CD4-positive, CD25-positive, alpha-beta regulatory T cell (primary cell): ENCODE measurements around the gene IKZF5. TPM values are rescaled to one million over a fixed set of nuclear protein-coding genes. Genes with fewer than 3 reads are reported as not detected.

Source experiments
- ATAC-seq, 2 donors: fragments of 150-1000 bp; cut with Tn5 transposase; one replicate each; pipeline ENCODE4 v1.10.0; 2021; ENCODE audit warnings: low read depth in 2 of 2, moderate number of reproducible peaks in 2 of 2, moderate library complexity in 1 of 2
- DNase-seq, 3 donors: peaks; one replicate each; pipeline versions ENCODE4 v3.0.0 to v3.0.0-alpha.2; 2012 to 2022; ENCODE audit warnings: mixed read lengths in 1 of 3
- H3K27ac ChIP-seq: one replicate; pipeline ENCODE4 v1.7.0; 2013; ENCODE audit warnings: mild to moderate bottlenecking, low read length; ENCODE audit not compliant: insufficient read depth, poor library complexity, severe bottlenecking
- H3K27me3 ChIP-seq: one replicate; pipeline ENCODE4 v1.7.0; 2013; ENCODE audit warnings: low read length; ENCODE audit not compliant: control insufficient read depth, insufficient read depth
- H3K36me3 ChIP-seq: one replicate; pipeline ENCODE4 v1.7.0; 2013; ENCODE audit warnings: mild to moderate bottlenecking, low read length, moderate library complexity; ENCODE audit not compliant: control insufficient read depth, insufficient read depth
- H3K4me1 ChIP-seq: 2 replicates; pipeline ENCODE4 v1.7.0; 2013; ENCODE audit warnings: mild to moderate bottlenecking, low read length; ENCODE audit not compliant: insufficient read depth, control insufficient read depth, poor library complexity, severe bottlenecking
- H3K4me3 ChIP-seq: one replicate; pipeline ENCODE4 v1.7.0; 2013; ENCODE audit warnings: low read depth, mild to moderate bottlenecking, low read length, moderate library complexity
- H3K9me3 ChIP-seq, 2 experiments: 1 replicate in 1 of 2; 2 replicates in 1 of 2; pipeline ENCODE4 v1.7.0; 2013; ENCODE audit warnings: low read length in 2 of 2, mild to moderate bottlenecking in 1 of 2, moderate library complexity in 1 of 2; ENCODE audit not compliant: control insufficient read depth in 2 of 2
- H3K27ac Mint-ChIP-seq, 3 donors: one replicate each; pipeline ENCODE4 v1.8.0; 2020 to 2022; ENCODE audit warnings: mild to moderate bottlenecking in 3 of 3, mixed read lengths in 3 of 3, moderate library complexity in 2 of 3
- H3K27me3 Mint-ChIP-seq: one replicate; pipeline ENCODE4 v1.8.0; 2022; ENCODE audit warnings: mild to moderate bottlenecking, mixed read lengths
- H3K36me3 Mint-ChIP-seq: one replicate; pipeline ENCODE4 v1.8.0; 2020; ENCODE audit warnings: mixed read lengths
- H3K4me1 Mint-ChIP-seq, 4 donors: one replicate each; pipeline ENCODE4 v1.8.0; 2020 to 2022; ENCODE audit warnings: mixed read lengths in 4 of 4, mild to moderate bottlenecking in 1 of 4
- H3K4me3 Mint-ChIP-seq, 4 donors: one replicate each; pipeline ENCODE4 v1.8.0; 2020 to 2022; ENCODE audit warnings: mild to moderate bottlenecking in 4 of 4, mixed read lengths in 4 of 4, moderate library complexity in 3 of 4
- H3K9me3 Mint-ChIP-seq, 7 donors: one replicate each; pipeline ENCODE4 v1.8.0; 2020 to 2022; ENCODE audit warnings: mixed read lengths in 7 of 7, mild to moderate bottlenecking in 3 of 7, moderate library complexity in 2 of 7
- polyA plus RNA-seq, 4 donors: library from polyadenylated mRNA; unstranded; fragments of 300-500 nt; fragmentation: Illumina TruSeq; gene quantifications; one replicate each; pipeline ENCODE4 v1.2.3, GENCODE V29; 2021
- total RNA-seq: library from RNA; stranded (reverse); gene quantifications from one replicate; pipeline ENCODE4 v1.2.3, GENCODE V29; 2022

IKZF5 gene, protein sequence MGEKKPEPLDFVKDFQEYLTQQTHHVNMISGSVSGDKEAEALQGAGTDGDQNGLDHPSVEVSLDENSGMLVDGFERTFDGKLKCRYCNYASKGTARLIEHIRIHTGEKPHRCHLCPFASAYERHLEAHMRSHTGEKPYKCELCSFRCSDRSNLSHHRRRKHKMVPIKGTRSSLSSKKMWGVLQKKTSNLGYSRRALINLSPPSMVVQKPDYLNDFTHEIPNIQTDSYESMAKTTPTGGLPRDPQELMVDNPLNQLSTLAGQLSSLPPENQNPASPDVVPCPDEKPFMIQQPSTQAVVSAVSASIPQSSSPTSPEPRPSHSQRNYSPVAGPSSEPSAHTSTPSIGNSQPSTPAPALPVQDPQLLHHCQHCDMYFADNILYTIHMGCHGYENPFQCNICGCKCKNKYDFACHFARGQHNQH
- total RNA-seq (50.2 TPM), polyA plus RNA-seq (10 to 100 TPM; 15.4 to 27.6 (median 17.3) TPM)

- Histone ChIP-seq H3K4me3 (peak within 1 kb of the TSS; percentile 92), H3K27ac (peak within 1 kb of the TSS; percentile 96), H3K9me3 (no peaks in the 10 kb centered on the region), H3K36me3 (peaks cover 6% of the 10 kb centered on the region), H3K27me3 (no peaks in the 10 kb centered on the region), H3K4me1 (peaks cover 56% of the 10 kb centered on the region)
- Mint-ChIP-seq H3K4me1 (peaks cover 20 to 72% (median 48%) of the 10 kb centered on the region in 4 donors), H3K9me3 (no peaks in the 10 kb centered on the region), H3K27me3 (peaks cover 4% of the 10 kb centered on the region), H3K36me3 (peaks cover 16% of the 10 kb centered on the region), H3K27ac (peak within 1 kb of the TSS; percentile 98 to 100 (median 99)), H3K4me3 (peak within 1 kb of the TSS; percentile 93 to 99 (median 96))
- ATAC-seq (peak; percentile 90 to 92), DNase-seq (peak; percentile 97 to 99 (median 97))
Observed at GRCh38 chr10:123008355-123009104, at the start of gene IKZF5, which contains the start of gene ACADSB. Gene IKZF5, minus strand, starts transcription at chr10:123008795. Its CDS starts 10,170 bp downstream, at chr10:122998625. Gene ACADSB, plus strand, starts transcription at chr10:123009006. Its CDS starts 24 bp downstream, at chr10:123009030.

GRCh38 chr10:123057968-123058367 is 49.4 kb upstream of the IKZF5 start:
- H3K36me3 Mint-ChIP-seq = peaks cover 24% of the 10 kb centered on the region
- no peaks in the 10 kb centered on the region for H3K27me3 Mint-ChIP-seq
- H3K27me3 ChIP-seq = no peaks in the 10 kb centered on the region
- no peak for ATAC-seq
- H3K36me3 ChIP-seq = peaks cover 9% of the 10 kb centered on the region
- H3K9me3 ChIP-seq = no peaks in the 10 kb centered on the region
- no peak overlapping the region for H3K27ac Mint-ChIP-seq
- no peak overlapping the region for H3K27ac ChIP-seq
- no peaks in the 10 kb centered on the region for H3K4me1 Mint-ChIP-seq
- no peak for DNase-seq
- no peak overlapping the region for H3K4me3 Mint-ChIP-seq
- no peak overlapping the region for H3K4me3 ChIP-seq
- H3K9me3 Mint-ChIP-seq = peaks cover 0 to 2% (median 0%) of the 10 kb centered on the region in 7 donors
- H3K4me1 ChIP-seq = no peaks in the 10 kb centered on the region

GRCh38 chr10:123045961-123046731 is 37.6 kb upstream of the IKZF5 start:
- no peak overlapping the region for H3K27ac ChIP-seq
- H3K36me3 ChIP-seq = peaks cover 35% of the 10 kb centered on the region
- H3K27ac Mint-ChIP-seq = no peak overlapping the region
- H3K36me3 Mint-ChIP-seq = peaks cover 33% of the 10 kb centered on the region
- no peaks in the 10 kb centered on the region for H3K27me3 Mint-ChIP-seq
- no peak for ATAC-seq
- peaks cover 0 to 5% (median 2%) of the 10 kb centered on the region in 4 donors for H3K4me1 Mint-ChIP-seq
- no peaks in the 10 kb centered on the region for H3K9me3 Mint-ChIP-seq
- H3K9me3 ChIP-seq = no peaks in the 10 kb centered on the region
- H3K4me1 ChIP-seq = no peaks in the 10 kb centered on the region
- no peaks in the 10 kb centered on the region for H3K27me3 ChIP-seq
- H3K4me3 ChIP-seq = no peak overlapping the region
- H3K4me3 Mint-ChIP-seq = no peak overlapping the region
- no peak for DNase-seq

DNA sequence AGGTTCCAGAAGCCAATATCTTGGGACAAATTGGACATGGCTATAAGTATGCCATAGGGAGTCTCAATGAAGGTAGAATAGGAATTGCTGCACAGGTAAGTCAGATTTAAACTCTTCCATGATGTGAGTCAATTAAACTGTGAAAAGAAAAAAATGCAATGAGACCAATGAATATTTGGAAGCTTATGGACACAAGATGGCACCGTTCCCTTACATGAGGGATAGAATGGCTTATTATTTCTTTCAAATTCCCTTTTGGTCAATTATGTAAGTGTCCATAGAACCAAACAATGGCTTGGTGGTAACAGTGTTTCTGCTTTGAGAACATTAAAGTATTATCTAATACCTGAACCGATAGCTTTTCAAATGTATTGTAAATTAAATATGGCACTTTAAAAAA is 35.8 kb upstream of the IKZF5 start:
- H3K36me3 Mint-ChIP-seq = peaks cover 22% of the 10 kb centered on the region
- H3K4me3 Mint-ChIP-seq = no peak overlapping the region

GRCh38 chr10:123043409-123043925 is 34.9 kb upstream of the IKZF5 start:
- H3K4me3 Mint-ChIP-seq = no peak overlapping the region
- no peaks in the 10 kb centered on the region for H3K27me3 ChIP-seq

More for the DNA sequence above, 35.8 kb upstream of the IKZF5 start:
- no peak overlapping the region for H3K4me3 ChIP-seq
- DNase-seq (no peak), ATAC-seq (no peak)
- Mint-ChIP-seq H3K9me3 (no peaks in the 10 kb centered on the region), H3K4me1 (peaks cover 0 to 5% (median 2%) of the 10 kb centered on the region in 4 donors), H3K27me3 (no peaks in the 10 kb centered on the region), H3K27ac (no peak overlapping the region)
- no peaks in the 10 kb centered on the region for H3K4me1 ChIP-seq
- peaks cover 28% of the 10 kb centered on the region for H3K36me3 ChIP-seq
- H3K9me3 ChIP-seq = no peaks in the 10 kb centered on the region
- no peaks in the 10 kb centered on the region for H3K27me3 ChIP-seq
- H3K27ac ChIP-seq = no peak overlapping the region

GRCh38 chr10:123042708-123043408 is 34.3 kb upstream of the IKZF5 start:
- Histone ChIP-seq H3K4me3 (no peak overlapping the region), H3K36me3 (peaks cover 24% of the 10 kb centered on the region), H3K27ac (no peak overlapping the region), H3K4me1 (no peaks in the 10 kb centered on the region), H3K9me3 (no peaks in the 10 kb centered on the region), H3K27me3 (no peaks in the 10 kb centered on the region)
- H3K36me3 Mint-ChIP-seq = peaks cover 15% of the 10 kb centered on the region
- peaks cover 0 to 5% (median 2%) of the 10 kb centered on the region in 4 donors for H3K4me1 Mint-ChIP-seq
- H3K4me3 Mint-ChIP-seq = no peak overlapping the region
- DNase-seq (no peak), ATAC-seq (no peak)
- no peaks in the 10 kb centered on the region for H3K27me3 Mint-ChIP-seq
- H3K27ac Mint-ChIP-seq = no peak overlapping the region
- no peaks in the 10 kb centered on the region for H3K9me3 Mint-ChIP-seq

More at GRCh38 chr10:123043409-123043925, 34.9 kb upstream of the IKZF5 start:
- no peak overlapping the region for H3K27ac Mint-ChIP-seq
- H3K27me3 Mint-ChIP-seq = no peaks in the 10 kb centered on the region
- Histone ChIP-seq H3K4me3 (no peak overlapping the region), H3K27ac (no peak overlapping the region), H3K4me1 (no peaks in the 10 kb centered on the region), H3K36me3 (peaks cover 25% of the 10 kb centered on the region), H3K9me3 (no peaks in the 10 kb centered on the region)
- DNase-seq = peak; percentile 24 to 76 (median 54)
- peaks cover 20% of the 10 kb centered on the region for H3K36me3 Mint-ChIP-seq
- no peaks in the 10 kb centered on the region for H3K9me3 Mint-ChIP-seq
- peaks cover 0 to 5% (median 2%) of the 10 kb centered on the region in 4 donors for H3K4me1 Mint-ChIP-seq
- peak; percentile 60 to 72 for ATAC-seq

GRCh38 chr10:123039632-123039930 is 31.0 kb upstream of the IKZF5 start:
- H3K4me1 Mint-ChIP-seq = peaks cover 0 to 9% (median 2%) of the 10 kb centered on the region in 4 donors
- Histone ChIP-seq H3K27ac (no peak overlapping the region), H3K4me3 (no peak overlapping the region), H3K4me1 (no peaks in the 10 kb centered on the region), H3K27me3 (no peaks in the 10 kb centered on the region), H3K9me3 (no peaks in the 10 kb centered on the region), H3K36me3 (peaks cover 21% of the 10 kb centered on the region)
- no peak overlapping the region for H3K27ac Mint-ChIP-seq
- no peaks in the 10 kb centered on the region for H3K9me3 Mint-ChIP-seq
- no peak overlapping the region for H3K4me3 Mint-ChIP-seq
- no peaks in the 10 kb centered on the region for H3K27me3 Mint-ChIP-seq
- H3K36me3 Mint-ChIP-seq = peaks cover 18% of the 10 kb centered on the region
- no peak for DNase-seq
- no peak for ATAC-seq
